H9 (cell line): ENCODE data around the gene PAK5. TPM values are rescaled to one million over a fixed set of nuclear protein-coding genes. Genes with fewer than 3 reads are reported as not detected.
A peak's percentile ranks its signal among the peaks of the same experiment; 100 is the strongest.

Experiments
- DNase-seq: peaks from one replicate; pipeline ENCODE4 v3.0.0-alpha.2; 2017
- H2AFZ ChIP-seq: one replicate; pipeline ENCODE4 v1.6.1; 2013; ENCODE audit warnings: mild to moderate bottlenecking, low read length, control low read depth, moderate library complexity
- H2AK5ac ChIP-seq: 2 replicates; pipeline ENCODE4 v1.6.1; 2013; ENCODE audit warnings: low read length, control low read depth, mixed read lengths; ENCODE audit not compliant: insufficient read length
- H2BK120ac ChIP-seq: one replicate; pipeline ENCODE4 v1.6.1; 2013; ENCODE audit warnings: low read depth, mild to moderate bottlenecking, low read length, control low read depth, inconsistent platforms; ENCODE audit not compliant: poor library complexity, severe bottlenecking
- H2BK12ac ChIP-seq: 2 replicates; pipeline ENCODE4 v1.6.1; 2013; ENCODE audit warnings: low read length, control low read depth, mixed read lengths, low read depth; ENCODE audit not compliant: insufficient read length
- H2BK15ac ChIP-seq: 2 replicates; pipeline ENCODE4 v1.6.1; 2013; ENCODE audit warnings: low read depth, low read length, control low read depth
- H2BK20ac ChIP-seq: one replicate; pipeline ENCODE4 v1.6.1; 2013; ENCODE audit warnings: low read depth, mild to moderate bottlenecking, low read length, control low read depth, inconsistent platforms; ENCODE audit not compliant: poor library complexity, severe bottlenecking
- H2BK5ac ChIP-seq: 2 replicates; pipeline ENCODE4 v1.6.1; 2013; ENCODE audit warnings: low read length, control low read depth, mixed read lengths; ENCODE audit not compliant: insufficient read length
- H3K14ac ChIP-seq: 2 replicates; pipeline ENCODE4 v1.6.1; 2013; ENCODE audit warnings: low read length, control low read depth; ENCODE audit not compliant: insufficient read depth
- H3K18ac ChIP-seq: 2 replicates; pipeline ENCODE4 v1.6.1; 2013; ENCODE audit warnings: low read depth, mild to moderate bottlenecking, mixed read lengths, low read length, control low read depth; ENCODE audit not compliant: insufficient read length
- H3K23ac ChIP-seq: 2 replicates; pipeline ENCODE4 v1.6.1; 2013; ENCODE audit warnings: low read length, control low read depth, mixed read lengths, low read depth; ENCODE audit not compliant: insufficient read length
- H3K23me2 ChIP-seq: 2 replicates; pipeline ENCODE4 v1.6.1; 2013; ENCODE audit warnings: low read depth, mild to moderate bottlenecking, mixed read lengths, low read length, control low read depth; ENCODE audit not compliant: insufficient read length, poor library complexity, severe bottlenecking
- H3K27ac ChIP-seq: 2 replicates; pipeline ENCODE4 v1.5.1; 2013; ENCODE audit warnings: low read length, control low read depth, mixed read lengths, low read depth; ENCODE audit not compliant: insufficient read length
- H3K27me3 ChIP-seq: 2 replicates; pipeline ENCODE4 v1.6.1; 2013; ENCODE audit warnings: low read length, control low read depth, inconsistent platforms; ENCODE audit not compliant: insufficient read depth
- H3K4ac ChIP-seq: 2 replicates; pipeline ENCODE4 v1.6.1; 2013; ENCODE audit warnings: low read depth, mild to moderate bottlenecking, control low read depth, inconsistent platforms, low read length, moderate library complexity
- H3K4me1 ChIP-seq: 2 replicates; pipeline ENCODE4 v1.6.1; 2013; ENCODE audit warnings: low read length, control low read depth, inconsistent platforms; ENCODE audit not compliant: insufficient read depth
- H3K4me2 ChIP-seq: 2 replicates; pipeline ENCODE4 v1.6.1; 2013; ENCODE audit warnings: low read length, control low read depth, mixed read lengths; ENCODE audit not compliant: insufficient read length, insufficient read depth
- H3K56ac ChIP-seq: 2 replicates; pipeline ENCODE4 v1.6.1; 2013; ENCODE audit warnings: low read depth, mild to moderate bottlenecking, mixed read lengths, low read length, control low read depth; ENCODE audit not compliant: insufficient read length
- H3K79me1 ChIP-seq: 2 replicates; pipeline ENCODE4 v1.6.1; 2013; ENCODE audit warnings: low read depth, mild to moderate bottlenecking, moderate library complexity, low read length, control low read depth, inconsistent platforms; ENCODE audit not compliant: insufficient read depth, poor library complexity, severe bottlenecking
- H3K79me2 ChIP-seq: 2 replicates; pipeline ENCODE4 v1.6.1; 2013; ENCODE audit warnings: low read length, control low read depth, inconsistent platforms; ENCODE audit not compliant: insufficient read depth
- H3K9ac ChIP-seq: 2 replicates; pipeline ENCODE4 v1.6.1; 2013; ENCODE audit warnings: low read length, control low read depth, mixed read lengths; ENCODE audit not compliant: insufficient read length; ENCODE audit errors: extremely low read depth
- H3K9me3 ChIP-seq: one replicate; pipeline ENCODE4 v1.6.1; 2013; ENCODE audit warnings: low read depth, low read length, inconsistent platforms; ENCODE audit not compliant: control insufficient read depth
- H3T11ph ChIP-seq: one replicate; pipeline ENCODE4 v1.6.1; 2013; ENCODE audit warnings: mild to moderate bottlenecking, low read length, control low read depth, inconsistent platforms
- H4K20me1 ChIP-seq: one replicate; pipeline ENCODE4 v1.6.1; 2013; ENCODE audit not compliant: control insufficient read depth, insufficient read length, insufficient read depth
- H4K5ac ChIP-seq: 2 replicates; pipeline ENCODE4 v1.6.1; 2013; ENCODE audit warnings: low read depth, mild to moderate bottlenecking, mixed read lengths, low read length, control low read depth; ENCODE audit not compliant: insufficient read length
- H4K8ac ChIP-seq: replicated peaks from 2 replicates; pipeline ENCODE4 v1.6.1; 2013; ENCODE audit warnings: low read length, control low read depth, mixed read lengths, low read depth; ENCODE audit not compliant: insufficient read length
- H4K91ac ChIP-seq: 2 replicates; pipeline ENCODE4 v1.6.1; 2013; ENCODE audit warnings: low read depth, mild to moderate bottlenecking, moderate library complexity, mixed read lengths, low read length, control low read depth; ENCODE audit not compliant: insufficient read length
- H3K27ac Mint-ChIP-seq, 3 experiments: 2 replicates in 2 of 3; 3 replicates in 1 of 3; pipeline ENCODE4 v1.8.0; 2020 to 2021; ENCODE audit warnings: mixed read lengths in 3 of 3, mild to moderate bottlenecking in 1 of 3, moderate library complexity in 1 of 3
- H3K27me3 Mint-ChIP-seq: 2 replicates; pipeline ENCODE4 v1.8.0; 2021; ENCODE audit warnings: low read depth, mild to moderate bottlenecking, moderate library complexity, mixed read lengths
- H3K36me3 Mint-ChIP-seq, 3 experiments: 2 replicates in 2 of 3; 3 replicates in 1 of 3; pipeline ENCODE4 v1.8.0; 2020 to 2021; ENCODE audit warnings: low read depth in 3 of 3, mixed read lengths in 3 of 3; ENCODE audit not compliant: insufficient read depth in 1 of 3
- H3K4me1 Mint-ChIP-seq, 2 experiments: 2 replicates each; pipeline ENCODE4 v1.8.0; 2020; ENCODE audit warnings: mixed read lengths in 2 of 2
- H3K4me3 Mint-ChIP-seq, 2 experiments: 2 replicates in 1 of 2; 3 replicates in 1 of 2; pipeline ENCODE4 v1.8.0; 2020 to 2021; ENCODE audit warnings: mild to moderate bottlenecking in 2 of 2, mixed read lengths in 2 of 2, moderate library complexity in 1 of 2
- H3K9me3 Mint-ChIP-seq, 2 experiments: 2 replicates in 1 of 2; 3 replicates in 1 of 2; pipeline ENCODE4 v1.8.0; 2020; ENCODE audit warnings: mild to moderate bottlenecking in 2 of 2, mixed read lengths in 2 of 2, moderate library complexity in 1 of 2
- WGBS: extraction: QIAGEN DNeasy Blood & Tissue Kit; methylation state at CpG from one replicate; pipeline ENCODE4 v1.1.7; 2013; ENCODE audit warnings: missing lambda C conversion rate, low lambda C conversion rate, mixed read lengths; ENCODE audit not compliant: insufficient read length; ENCODE audit errors: extremely low coverage; 5-methylcytosine and 5-hydroxymethylcytosine counted together
- total RNA-seq: library from RNA; stranded (reverse); gene quantifications from 2 replicates; pipeline ENCODE4 v1.2.1, GENCODE V29; 2021
- TF ChIP-seq, protein P1 (sequence below): fragments of 200-600 bp; sonication (generic); conservative IDR thresholded peaks from 3 replicates; pipeline ENCODE4 v1.8.0; 2021; ENCODE audit warnings: antibody characterized with exemption, mild to moderate bottlenecking

PAK5 gene
- total RNA-seq, 1 experiment from 2014 or later, result 0.20 TPM

DNA sequence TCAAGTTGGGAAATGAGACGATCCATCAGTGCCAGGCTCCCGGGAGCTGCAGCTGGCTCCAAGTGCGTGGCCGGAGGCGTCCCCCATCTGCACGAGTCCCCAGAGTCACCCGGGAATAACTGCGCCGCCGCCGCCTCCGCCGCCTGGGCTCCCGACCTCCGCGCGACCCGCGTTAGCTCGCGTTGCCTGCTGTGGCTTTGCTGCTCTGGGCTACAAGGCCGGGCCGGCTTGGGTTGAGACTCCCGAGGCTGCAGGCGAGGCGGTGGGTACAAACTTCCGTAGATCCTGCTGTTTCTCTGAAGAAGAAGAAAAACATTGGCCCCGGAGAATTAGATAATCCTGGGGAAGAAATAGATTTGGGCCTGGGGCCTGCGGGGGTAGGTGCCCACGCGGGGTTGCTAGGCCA, 331.9 kb downstream of the PAK5 start:
- H2BK20ac ChIP-seq, result no peak overlapping the region
- peak; percentile 40 for DNase-seq
- peak overlapping the region; percentile 12 for H3K18ac ChIP-seq
- TF ChIP-seq, protein P1, sequence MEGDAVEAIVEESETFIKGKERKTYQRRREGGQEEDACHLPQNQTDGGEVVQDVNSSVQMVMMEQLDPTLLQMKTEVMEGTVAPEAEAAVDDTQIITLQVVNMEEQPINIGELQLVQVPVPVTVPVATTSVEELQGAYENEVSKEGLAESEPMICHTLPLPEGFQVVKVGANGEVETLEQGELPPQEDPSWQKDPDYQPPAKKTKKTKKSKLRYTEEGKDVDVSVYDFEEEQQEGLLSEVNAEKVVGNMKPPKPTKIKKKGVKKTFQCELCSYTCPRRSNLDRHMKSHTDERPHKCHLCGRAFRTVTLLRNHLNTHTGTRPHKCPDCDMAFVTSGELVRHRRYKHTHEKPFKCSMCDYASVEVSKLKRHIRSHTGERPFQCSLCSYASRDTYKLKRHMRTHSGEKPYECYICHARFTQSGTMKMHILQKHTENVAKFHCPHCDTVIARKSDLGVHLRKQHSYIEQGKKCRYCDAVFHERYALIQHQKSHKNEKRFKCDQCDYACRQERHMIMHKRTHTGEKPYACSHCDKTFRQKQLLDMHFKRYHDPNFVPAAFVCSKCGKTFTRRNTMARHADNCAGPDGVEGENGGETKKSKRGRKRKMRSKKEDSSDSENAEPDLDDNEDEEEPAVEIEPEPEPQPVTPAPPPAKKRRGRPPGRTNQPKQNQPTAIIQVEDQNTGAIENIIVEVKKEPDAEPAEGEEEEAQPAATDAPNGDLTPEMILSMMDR, result no peak
- peaks cover 1 to 4% of the 10 kb centered on the region in 2 experiments; a peak in 1 of 5 replicates for H3K9me3 Mint-ChIP-seq
- H3K4me2 ChIP-seq, result peak overlapping the region; percentile 25
- no peak overlapping the region; the same call in 1 of the 2 replicates for H3K14ac ChIP-seq
- peaks cover 97% of the 10 kb centered on the region for H3K27me3 Mint-ChIP-seq
- H3K4me3 Mint-ChIP-seq, result peak overlapping the region in 1 of 2 experiments; percentile 53; a peak in 2 of 5 replicates
- no peaks in the 10 kb centered on the region for H3K9me3 ChIP-seq
- no peak overlapping the region for H3K23ac ChIP-seq
- H2BK120ac ChIP-seq, result no peak overlapping the region
- H3K9ac ChIP-seq, result no peak overlapping the region
- H3T11ph ChIP-seq, result no peak overlapping the region
- peaks cover 17 to 24% of the 10 kb centered on the region in 2 experiments for H3K4me1 Mint-ChIP-seq
- H3K79me2 ChIP-seq, result no peaks in the 10 kb centered on the region
- H3K56ac ChIP-seq, result no peak overlapping the region
- H2BK15ac ChIP-seq, result no peak overlapping the region
- no peaks in the 10 kb centered on the region for H3K36me3 Mint-ChIP-seq
- no CpG with 5 or more reads among the region's 31 CpGs for WGBS
- H4K5ac ChIP-seq, result no peak overlapping the region
- no peak overlapping the region for H3K27ac Mint-ChIP-seq
- H2BK12ac ChIP-seq, result no peak overlapping the region
- H2AFZ ChIP-seq, result no peak overlapping the region
- no peak overlapping the region for H2BK5ac ChIP-seq
- H3K79me1 ChIP-seq, result no peaks in the 10 kb centered on the region
- H4K20me1 ChIP-seq, result no peaks in the 10 kb centered on the region
- H3K4ac ChIP-seq, result no peak overlapping the region
- H3K27me3 ChIP-seq, result peaks cover 49% of the 10 kb centered on the region; the same call in 1 of the 2 replicates
- H3K27ac ChIP-seq, result no peak overlapping the region
- H4K8ac ChIP-seq, result no peak overlapping the region
- H3K23me2 ChIP-seq, result peaks cover 3% of the 10 kb centered on the region
- no peak overlapping the region for H2AK5ac ChIP-seq
- H4K91ac ChIP-seq, result no peak overlapping the region
- H3K4me1 ChIP-seq, result no peaks in the 10 kb centered on the region; the same call in 1 of the 2 replicates
